Natural killer cell treated with Interleukin-12 subunit alpha and Interleukin-12 subunit beta and Interleukin-15 and Interleukin-18, amount 100 ng/mL, for 72 hours (primary cell): Measurements from ENCODE around the gene BNIP1. TPM values are rescaled to one million over a fixed set of nuclear protein-coding genes. Genes with fewer than 3 reads are reported as not detected.
"Not testable (repeated sequence)": the region's sequence is repeated elsewhere in the genome, so short reads cannot be mapped to it uniquely, and the experiment has no call there.

Experiments
- ATAC-seq, 2 donors: fragments of 150-1000 bp; cut with Tn5 transposase in 1 of 2; sonication (Bioruptor Pico), chemical (Tn5 transposase) in 1 of 2; 2 replicates each; pipeline ENCODE4 v1.10.0; 2021
- DNase-seq: peaks from one replicate; pipeline ENCODE4 v3.0.0; 2022; ENCODE audit warnings: low spot score
- H3K27ac Mint-ChIP-seq, 2 donors: 1 replicate in 1 of 2; 2 replicates in 1 of 2; pipeline ENCODE4 v1.8.0; 2022; ENCODE audit warnings: mixed read lengths in 2 of 2, mild to moderate bottlenecking in 1 of 2, moderate library complexity in 1 of 2
- H3K27me3 Mint-ChIP-seq, 2 donors: 1 replicate in 1 of 2; 2 replicates in 1 of 2; pipeline ENCODE4 v1.8.0; 2022; ENCODE audit warnings: mixed read lengths in 2 of 2
- H3K36me3 Mint-ChIP-seq: one replicate; pipeline ENCODE4 v1.8.0; 2022; ENCODE audit warnings: mixed read lengths
- H3K4me1 Mint-ChIP-seq, 2 donors: 1 replicate in 1 of 2; 2 replicates in 1 of 2; pipeline ENCODE4 v1.8.0; 2022; ENCODE audit warnings: low read depth in 2 of 2, mixed read lengths in 2 of 2, mild to moderate bottlenecking in 1 of 2
- H3K4me3 Mint-ChIP-seq: one replicate; pipeline ENCODE4 v1.8.0; 2022; ENCODE audit warnings: mixed read lengths
- H3K9me3 Mint-ChIP-seq: 2 replicates; pipeline ENCODE4 v1.8.0; 2022; ENCODE audit warnings: mixed read lengths
- total RNA-seq, 2 donors: library from RNA; stranded (reverse); gene quantifications; one replicate each; pipeline ENCODE4 v1.2.3, GENCODE V29; 2022

The BNIP1 gene
- total RNA-seq, 2 donors from 2014 or later: 17.4 to 18.0 TPM

- no peak for DNase-seq
Observed at GRCh38 chr5:173148354-173148753, 4.0 kb downstream of the BNIP1 start.

GRCh38 chr5:173152547-173152946 is 8.2 kb downstream of the BNIP1 start:
- no peak for DNase-seq
- no peaks in the 10 kb centered on the region for H3K9me3 Mint-ChIP-seq
- H3K27ac Mint-ChIP-seq: no peak overlapping the region
- peaks cover 19% of the 10 kb centered on the region for H3K36me3 Mint-ChIP-seq
- peaks cover 0 to 3% of the 10 kb centered on the region in 2 donors for H3K4me1 Mint-ChIP-seq
- H3K4me3 Mint-ChIP-seq: no peak overlapping the region
- ATAC-seq: no peak
- no peaks in the 10 kb centered on the region for H3K27me3 Mint-ChIP-seq

More at GRCh38 chr5:173148354-173148753, 4.0 kb downstream of the BNIP1 start:
- peaks cover 17% of the 10 kb centered on the region for H3K36me3 Mint-ChIP-seq
- ATAC-seq: no peak
- no peak overlapping the region for H3K27ac Mint-ChIP-seq
- no peak overlapping the region for H3K4me3 Mint-ChIP-seq
- H3K9me3 Mint-ChIP-seq: no peaks in the 10 kb centered on the region
- H3K27me3 Mint-ChIP-seq: no peaks in the 10 kb centered on the region
- peaks cover 5 to 7% of the 10 kb centered on the region in 2 donors for H3K4me1 Mint-ChIP-seq

- no peak overlapping the region for H3K4me3 Mint-ChIP-seq
- DNase-seq (no peak), ATAC-seq (no peak)
- no peaks in the 10 kb centered on the region for H3K27me3 Mint-ChIP-seq
- H3K9me3 Mint-ChIP-seq: no peaks in the 10 kb centered on the region
- H3K4me1 Mint-ChIP-seq: peaks cover 0 to under 1% of the 10 kb centered on the region in 2 donors
- H3K27ac Mint-ChIP-seq: no peak overlapping the region
- peaks cover 14% of the 10 kb centered on the region for H3K36me3 Mint-ChIP-seq
Observed at GRCh38 chr5:173153842-173154241, 9.5 kb downstream of the BNIP1 start.

GRCh38 chr5:173154619-173155018 is 10.3 kb downstream of the BNIP1 start:
- not testable (repeated sequence) for H3K4me3 Mint-ChIP-seq, H3K27ac Mint-ChIP-seq
- peaks cover 12% of the 10 kb centered on the region for H3K36me3 Mint-ChIP-seq

GRCh38 chr5:173155912-173156311 is 11.6 kb downstream of the BNIP1 start:
- ATAC-seq (no peak), DNase-seq (no peak)
- Mint-ChIP-seq H3K9me3 (no peaks in the 10 kb centered on the region), H3K27ac (no peak overlapping the region), H3K27me3 (no peaks in the 10 kb centered on the region), H3K4me3 (no peak overlapping the region), H3K4me1 (no peaks in the 10 kb centered on the region), H3K36me3 (peaks cover 12% of the 10 kb centered on the region)

More at GRCh38 chr5:173154619-173155018, 10.3 kb downstream of the BNIP1 start:
- H3K9me3 Mint-ChIP-seq, ATAC-seq, H3K4me1 Mint-ChIP-seq, H3K27me3 Mint-ChIP-seq, DNase-seq: not testable (repeated sequence)

- ATAC-seq (no peak), DNase-seq (no peak)
- no peak overlapping the region for H3K4me3 Mint-ChIP-seq
- no peak overlapping the region for H3K27ac Mint-ChIP-seq
- H3K27me3 Mint-ChIP-seq: no peaks in the 10 kb centered on the region
- H3K9me3 Mint-ChIP-seq: no peaks in the 10 kb centered on the region
- peaks cover 6% of the 10 kb centered on the region for H3K36me3 Mint-ChIP-seq
- no peaks in the 10 kb centered on the region for H3K4me1 Mint-ChIP-seq
Observed at GRCh38 chr5:173158366-173158765, 14.0 kb downstream of the BNIP1 start.

GRCh38 chr5:173159256-173159655 is 14.9 kb downstream of the BNIP1 start:
- H3K4me3 Mint-ChIP-seq: no peak overlapping the region
- DNase-seq (no peak), ATAC-seq (no peak)
- H3K27me3 Mint-ChIP-seq: no peaks in the 10 kb centered on the region
- H3K9me3 Mint-ChIP-seq: no peaks in the 10 kb centered on the region
- no peaks in the 10 kb centered on the region for H3K4me1 Mint-ChIP-seq
- no peaks in the 10 kb centered on the region for H3K36me3 Mint-ChIP-seq
- no peak overlapping the region for H3K27ac Mint-ChIP-seq

GRCh38 chr5:173161148-173161547 is 16.8 kb downstream of the BNIP1 start:
- Mint-ChIP-seq H3K27me3 (no peaks in the 10 kb centered on the region), H3K27ac (no peak overlapping the region), H3K36me3 (no peaks in the 10 kb centered on the region), H3K4me3 (no peak overlapping the region), H3K9me3 (no peaks in the 10 kb centered on the region), H3K4me1 (no peaks in the 10 kb centered on the region)
- ATAC-seq (no peak), DNase-seq (no peak)

GRCh38 chr5:173163219-173163618 is 18.9 kb downstream of the BNIP1 start:
- ATAC-seq (no peak), DNase-seq (no peak)
- Mint-ChIP-seq H3K27me3 (no peaks in the 10 kb centered on the region), H3K4me1 (no peaks in the 10 kb centered on the region), H3K36me3 (no peaks in the 10 kb centered on the region), H3K4me3 (no peak overlapping the region), H3K27ac (no peak overlapping the region), H3K9me3 (no peaks in the 10 kb centered on the region)

- DNase-seq: no peak
- H3K27me3 Mint-ChIP-seq: no peaks in the 10 kb centered on the region
- ATAC-seq: no peak
- H3K36me3 Mint-ChIP-seq: no peaks in the 10 kb centered on the region
- H3K9me3 Mint-ChIP-seq: no peaks in the 10 kb centered on the region
- H3K4me3 Mint-ChIP-seq: no peak overlapping the region
- H3K4me1 Mint-ChIP-seq: no peaks in the 10 kb centered on the region
- no peak overlapping the region for H3K27ac Mint-ChIP-seq
Observed at GRCh38 chr5:173165177-173166016, 21.1 kb downstream of the BNIP1 start.

GRCh38 chr5:173172166-173172565 is 27.8 kb downstream of the BNIP1 start:
- DNase-seq (no peak), ATAC-seq (no peak)
- no peak overlapping the region for H3K4me3 Mint-ChIP-seq
- no peaks in the 10 kb centered on the region for H3K9me3 Mint-ChIP-seq
- H3K27ac Mint-ChIP-seq: no peak overlapping the region
- H3K36me3 Mint-ChIP-seq: no peaks in the 10 kb centered on the region
- no peaks in the 10 kb centered on the region for H3K4me1 Mint-ChIP-seq
- H3K27me3 Mint-ChIP-seq: no peaks in the 10 kb centered on the region

- H3K36me3 Mint-ChIP-seq: no peaks in the 10 kb centered on the region
- ATAC-seq: no peak
Observed at GRCh38 chr5:173175523-173175922, 31.2 kb downstream of the BNIP1 start.

GRCh38 chr5:173178369-173178910 is 34.1 kb downstream of the BNIP1 start:
- peaks cover 4% of the 10 kb centered on the region for H3K9me3 Mint-ChIP-seq
- no peaks in the 10 kb centered on the region for H3K4me1 Mint-ChIP-seq
- no peak overlapping the region for H3K27ac Mint-ChIP-seq
- no peak overlapping the region for H3K4me3 Mint-ChIP-seq
- DNase-seq: no peak
- H3K36me3 Mint-ChIP-seq: no peaks in the 10 kb centered on the region
- H3K27me3 Mint-ChIP-seq: peaks cover 6 to 8% of the 10 kb centered on the region in 2 donors
- no peak for ATAC-seq

More at GRCh38 chr5:173175523-173175922, 31.2 kb downstream of the BNIP1 start:
- H3K27me3 Mint-ChIP-seq: peaks cover 0 to 5% of the 10 kb centered on the region in 2 donors
- H3K4me3 Mint-ChIP-seq: no peak overlapping the region
- DNase-seq: no peak
- H3K27ac Mint-ChIP-seq: no peak overlapping the region
- no peaks in the 10 kb centered on the region for H3K4me1 Mint-ChIP-seq
- peaks cover 4% of the 10 kb centered on the region for H3K9me3 Mint-ChIP-seq

- H3K27ac Mint-ChIP-seq: no peak overlapping the region
- H3K27me3 Mint-ChIP-seq: peaks cover 6 to 8% of the 10 kb centered on the region in 2 donors
- H3K4me3 Mint-ChIP-seq: no peak overlapping the region
- H3K36me3 Mint-ChIP-seq: no peaks in the 10 kb centered on the region
- peaks cover 4% of the 10 kb centered on the region for H3K9me3 Mint-ChIP-seq
- ATAC-seq: no peak
- no peaks in the 10 kb centered on the region for H3K4me1 Mint-ChIP-seq
- DNase-seq: no peak
Observed at GRCh38 chr5:173180331-173180730, 36.0 kb downstream of the BNIP1 start.
